Liver (tissue), 9 donors: ENCODE data around the gene VN1R2. TPM values are rescaled to one million over a fixed set of nuclear protein-coding genes. Genes with fewer than 3 reads are reported as not detected.
"Not testable (repeated sequence)": the region's sequence is repeated elsewhere in the genome, so short reads cannot be mapped to it uniquely, and the experiment has no call there.

ENCODE experiments used
- DNase-seq: peaks from one replicate; pipeline ENCODE4 v3.0.0-alpha.2; 2017; ENCODE audit warnings: low spot score
- H3K27ac ChIP-seq, 2 donors: one replicate each; pipeline ENCODE4 v1.7.0; 2013; ENCODE audit warnings: inconsistent platforms in 2 of 2, low read length in 2 of 2, control low read depth in 1 of 2, low read depth in 1 of 2, mild to moderate bottlenecking in 1 of 2
- H3K27me3 ChIP-seq, 4 donors: one replicate each; pipeline versions ENCODE4 v1.6.1 to v1.7.0; 2013; ENCODE audit warnings: low read length in 3 of 4, inconsistent platforms in 1 of 4, mild to moderate bottlenecking in 1 of 4, moderate library complexity in 1 of 4; ENCODE audit not compliant: control insufficient read depth in 4 of 4, insufficient read depth in 4 of 4
- H3K36me3 ChIP-seq, 4 donors: one replicate each; pipeline versions ENCODE4 v1.6.1 to v1.7.0; 2013; ENCODE audit warnings: low read length in 3 of 4, mild to moderate bottlenecking in 3 of 4, low read depth in 1 of 4, moderate library complexity in 1 of 4; ENCODE audit not compliant: control insufficient read depth in 4 of 4, insufficient read depth in 3 of 4
- H3K4me1 ChIP-seq, 4 donors: one replicate each; pipeline versions ENCODE4 v1.6.1 to v1.7.0; 2013; ENCODE audit warnings: low read length in 3 of 4, mild to moderate bottlenecking in 3 of 4, moderate library complexity in 1 of 4; ENCODE audit not compliant: control insufficient read depth in 4 of 4, insufficient read depth in 4 of 4
- H3K4me3 ChIP-seq, 3 donors: one replicate each; pipeline versions ENCODE4 v1.6.1 to v1.7.0; 2013; ENCODE audit warnings: low read length in 3 of 3, control low read depth in 1 of 3, low read depth in 1 of 3, mild to moderate bottlenecking in 1 of 3
- H3K9ac ChIP-seq, 2 donors: one replicate each; pipeline ENCODE4 v1.7.0; 2013; ENCODE audit warnings: low read length in 2 of 2, mild to moderate bottlenecking in 2 of 2, moderate library complexity in 2 of 2, control low read depth in 1 of 2, low read depth in 1 of 2
- H3K9me3 ChIP-seq, 4 donors: one replicate each; pipeline versions ENCODE4 v1.6.1 to v1.7.0; 2013; ENCODE audit warnings: low read length in 3 of 4; ENCODE audit not compliant: control insufficient read depth in 4 of 4
- ATF3 ChIP-seq: IDR thresholded peaks from 2 replicates; pipeline ENCODE4 v1.6.1; 2016; ENCODE audit warnings: antibody characterized with exemption
- CTCF ChIP-seq: fragments of 150-350 bp; IDR thresholded peaks from 2 replicates; pipeline ENCODE4 v1.5.1; 2017; ENCODE audit warnings: improper control_type of control experiment, low read depth, low read length; ENCODE audit not compliant: missing input control
- FOXA1 ChIP-seq: IDR thresholded peaks from 2 replicates; pipeline ENCODE4 v1.6.1; 2016; ENCODE audit warnings: antibody characterized with exemption
- HNF4A ChIP-seq, 2 donors: conservative IDR thresholded peaks; 2 replicates each; pipeline ENCODE4 v1.6.1; 2016; ENCODE audit warnings: antibody characterized with exemption in 2 of 2, mild to moderate bottlenecking in 2 of 2
- MAX ChIP-seq: IDR thresholded peaks from 2 replicates; pipeline ENCODE4 v1.6.1; 2016; ENCODE audit warnings: antibody characterized with exemption
- NR2F2 ChIP-seq: IDR thresholded peaks from 2 replicates; pipeline ENCODE4 v1.6.1; 2016; ENCODE audit warnings: antibody characterized with exemption
- RXRA ChIP-seq, 2 donors: IDR thresholded peaks; 2 replicates each; pipeline ENCODE4 v1.6.1; 2017 to 2018; ENCODE audit warnings: antibody characterized with exemption in 2 of 2, mild to moderate bottlenecking in 1 of 2
- YY1 ChIP-seq: IDR thresholded peaks from 2 replicates; pipeline ENCODE4 v1.6.1; 2016; ENCODE audit warnings: antibody characterized with exemption, mild to moderate bottlenecking
- WGBS: extraction: QIAGEN DNeasy Blood & Tissue Kit; methylation state at CpG from one replicate; pipeline ENCODE4 v1.1.7; 2013; 5-methylcytosine and 5-hydroxymethylcytosine counted together
- polyA plus RNA-seq, 2 donors: library from polyadenylated mRNA; stranded (reverse) in 1 of 2; unstranded in 1 of 2; fragments of 200-250 nt in 1 of 2; fragments of >200 nt in 1 of 2; fragmentation: Nextera tagmentation in 1 of 2; extraction: Ambion mirVana in 1 of 2; gene quantifications; one replicate each; pipeline versions ENCODE4 v1.2.1 to v1.2.3, GENCODE V29; 2013 to 2015
- total RNA-seq, 2 donors: library from RNA; depleted of rRNA; stranded (reverse); fragments of >200 nt; gene quantifications; one replicate each; pipeline ENCODE4 v1.2.3, GENCODE V29; 2014
- TF ChIP-seq, protein P1 (sequence below): IDR thresholded peaks from 2 replicates; pipeline ENCODE4 v1.6.1; 2016; ENCODE audit warnings: antibody characterized with exemption
- donor health status: healthy.
- donor health status: healthy.
- donor health status: healthy.
- donor health status: healthy.
- donor health status: healthy.

VN1R2 gene
- not detected for total RNA-seq
- polyA plus RNA-seq, result not detected

DNA sequence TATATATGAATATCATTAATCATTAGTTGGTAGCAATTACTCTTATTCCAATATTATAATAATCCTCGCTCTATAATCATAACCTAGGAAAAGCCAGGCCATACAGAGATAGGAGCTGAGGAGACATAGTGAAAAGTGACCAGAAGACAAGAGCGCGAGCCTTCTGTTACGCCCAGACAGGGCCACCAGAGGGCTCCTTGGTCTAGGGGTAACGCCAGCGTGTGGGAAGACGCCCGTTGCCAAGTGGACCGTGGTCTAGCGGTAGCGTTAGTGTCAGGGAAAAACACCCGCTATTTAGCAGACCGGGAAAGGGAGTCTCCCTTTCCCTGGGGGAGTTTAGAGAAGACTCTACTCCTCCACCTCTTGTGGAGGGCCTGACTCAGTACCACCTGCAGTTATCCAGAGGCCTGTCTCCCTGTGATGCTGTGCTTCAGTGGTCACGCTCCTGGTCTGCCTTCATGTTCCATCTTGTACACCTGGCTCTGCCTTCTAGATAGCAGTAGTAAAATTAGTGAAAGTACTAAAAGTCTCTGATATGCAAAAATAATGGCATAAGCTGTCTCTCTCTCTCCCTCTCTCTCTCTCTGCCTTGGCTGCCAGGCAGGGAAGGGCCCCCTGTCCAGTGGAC is at the start of gene VN1R2:
TSS of gene VN1R2 (plus strand) at position 578 of the 628 bp plus-strand sequence. CDS start 84 bp downstream, outside the sequence.
- H3K27me3 ChIP-seq, H3K9ac ChIP-seq, H3K27ac ChIP-seq, H3K4me3 ChIP-seq, H3K4me1 ChIP-seq, DNase-seq, H3K36me3 ChIP-seq: not testable (repeated sequence)
- 59% methylated on average over 14 of the region's 14 CpGs for WGBS
- H3K9me3 ChIP-seq, result peaks cover 3 to 27% (median 13%) of the 10 kb centered on the region in 4 donors

DNA sequence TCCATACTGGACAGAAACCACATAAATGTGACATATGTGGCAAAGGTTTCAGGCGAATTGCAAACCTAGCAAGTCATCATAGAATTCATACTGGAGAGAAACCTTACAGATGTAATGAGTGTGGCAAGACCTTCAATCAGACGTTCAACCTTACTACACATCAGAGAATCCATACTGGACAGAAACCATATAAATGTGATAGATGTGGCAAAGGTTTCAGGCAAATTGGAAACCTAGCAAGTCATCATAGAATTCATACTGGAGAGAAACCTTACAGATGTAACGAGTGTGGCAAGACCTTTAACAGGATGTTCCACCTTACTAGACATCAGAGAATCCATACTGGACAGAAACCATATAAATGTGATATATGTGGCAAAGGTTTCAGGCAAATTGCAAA is 46.5 kb upstream of the VN1R2 start:
- Histone ChIP-seq H3K4me3 (peak overlapping the region in 2 of 3 donors; percentile 36 to 55), H3K9me3 (peaks cover 44 to 75% (median 59%) of the 10 kb centered on the region in 4 donors), H3K36me3 (peaks cover 0 to 21% (median 11%) of the 10 kb centered on the region in 4 donors)
- 94% methylated on average over 3 of the region's 3 CpGs for WGBS
- H3K4me1 ChIP-seq, H3K9ac ChIP-seq, H3K27me3 ChIP-seq, H3K27ac ChIP-seq, DNase-seq: not testable (repeated sequence)

DNA sequence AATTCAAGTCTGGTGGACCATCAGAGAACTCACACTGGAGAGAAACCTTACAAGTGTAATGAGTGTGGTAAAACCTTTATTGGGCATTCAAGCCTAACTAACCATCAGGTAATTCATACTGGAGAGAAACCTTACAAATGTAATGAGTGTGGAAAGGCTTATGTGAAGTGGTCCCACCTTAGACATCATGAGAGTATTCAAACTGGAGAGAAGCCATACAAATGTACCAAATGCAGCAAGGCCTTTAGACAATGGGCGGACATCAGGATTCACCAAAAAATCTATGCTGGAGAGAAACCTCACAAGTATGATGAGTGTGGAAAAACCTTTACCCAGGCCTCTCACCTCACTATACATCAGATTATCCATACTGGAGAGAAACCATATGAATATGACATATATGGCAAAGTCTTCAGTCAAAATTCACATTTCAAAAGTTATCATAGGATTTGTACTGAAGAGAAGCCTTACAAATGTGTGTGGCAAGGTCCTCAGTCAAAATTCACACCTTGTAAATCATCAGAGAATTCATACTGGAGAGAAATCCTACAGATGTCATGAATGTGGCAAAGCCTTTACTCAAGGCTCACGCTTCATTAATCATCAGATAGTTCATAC is 45.3 kb upstream of the VN1R2 start:
- over 99% methylated on average over 2 of the region's 2 CpGs for WGBS

GRCh38 chr19:53222716-53223115 is 35.4 kb upstream of the VN1R2 start:
- H3K9me3 ChIP-seq, result peaks cover 35 to 43% (median 37%) of the 10 kb centered on the region in 4 donors
- not testable (repeated sequence) for H3K4me1 ChIP-seq, H3K27ac ChIP-seq, H3K4me3 ChIP-seq, H3K36me3 ChIP-seq, DNase-seq, H3K27me3 ChIP-seq, H3K9ac ChIP-seq
- WGBS, result 97% methylated on average over 26 of the region's 28 CpGs

More for the DNA sequence above, 45.3 kb upstream of the VN1R2 start:
- H3K27me3 ChIP-seq, result no peaks in the 10 kb centered on the region
- no peak overlapping the region for H3K9ac ChIP-seq
- no peak for DNase-seq
- H3K4me3 ChIP-seq, result peak overlapping the region in 2 of 3 donors; percentile 54 to 66
- TF ChIP-seq NR2F2 (no peak), ATF3 (no peak), FOXA1 (no peak), HNF4A (conservative IDR thresholded peaks at IDR 0.05) (no peak), YY1 (no peak), MAX (no peak), RXRA (IDR thresholded peaks at IDR 0.05) (no peak), CTCF (no peak)
- TF ChIP-seq, protein P1, sequence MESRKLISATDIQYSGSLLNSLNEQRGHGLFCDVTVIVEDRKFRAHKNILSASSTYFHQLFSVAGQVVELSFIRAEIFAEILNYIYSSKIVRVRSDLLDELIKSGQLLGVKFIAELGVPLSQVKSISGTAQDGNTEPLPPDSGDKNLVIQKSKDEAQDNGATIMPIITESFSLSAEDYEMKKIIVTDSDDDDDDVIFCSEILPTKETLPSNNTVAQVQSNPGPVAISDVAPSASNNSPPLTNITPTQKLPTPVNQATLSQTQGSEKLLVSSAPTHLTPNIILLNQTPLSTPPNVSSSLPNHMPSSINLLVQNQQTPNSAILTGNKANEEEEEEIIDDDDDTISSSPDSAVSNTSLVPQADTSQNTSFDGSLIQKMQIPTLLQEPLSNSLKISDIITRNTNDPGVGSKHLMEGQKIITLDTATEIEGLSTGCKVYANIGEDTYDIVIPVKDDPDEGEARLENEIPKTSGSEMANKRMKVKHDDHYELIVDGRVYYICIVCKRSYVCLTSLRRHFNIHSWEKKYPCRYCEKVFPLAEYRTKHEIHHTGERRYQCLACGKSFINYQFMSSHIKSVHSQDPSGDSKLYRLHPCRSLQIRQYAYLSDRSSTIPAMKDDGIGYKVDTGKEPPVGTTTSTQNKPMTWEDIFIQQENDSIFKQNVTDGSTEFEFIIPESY, result no peak
- H3K4me1 ChIP-seq, result no peaks in the 10 kb centered on the region
- no peak overlapping the region for H3K27ac ChIP-seq
- peaks cover 47 to 84% (median 63%) of the 10 kb centered on the region in 4 donors for H3K9me3 ChIP-seq
- peaks cover 0 to 21% (median 10%) of the 10 kb centered on the region in 4 donors for H3K36me3 ChIP-seq
